ENCODE data around the gene CES1.
"Not testable (repeated sequence)": the region's sequence is repeated elsewhere in the genome, so short reads cannot be mapped to it uniquely, and the experiment has no call there.

Gene CES1

GRCh38 chr16:55830658-55831294 lies 2.1 kb downstream of the CES1 start:
- DNase-seq (ENCODE audit: low spot score) = no peak

DNA sequence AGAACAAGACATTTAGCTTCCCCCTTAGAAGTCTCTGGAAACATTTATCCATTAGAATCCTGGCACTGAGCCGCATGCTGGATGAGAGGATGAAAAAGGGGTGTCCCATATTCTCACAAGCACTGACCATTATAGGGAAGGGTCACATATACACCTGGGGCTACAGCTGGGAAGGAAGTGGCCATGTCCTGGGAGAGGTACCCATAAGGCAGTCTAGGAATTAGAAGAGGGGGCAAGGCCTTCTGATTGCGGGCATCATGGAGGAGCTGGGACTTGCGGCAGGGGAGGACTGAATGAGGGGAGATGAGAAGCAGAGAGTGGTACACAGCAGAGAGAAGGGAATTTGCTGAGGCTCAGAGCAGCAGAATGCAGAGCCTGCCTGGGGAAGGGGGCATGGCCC lies 3.7 kb downstream of the CES1 start:
- DNase-seq (ENCODE audit: low spot score) = not testable (repeated sequence)

DNA sequence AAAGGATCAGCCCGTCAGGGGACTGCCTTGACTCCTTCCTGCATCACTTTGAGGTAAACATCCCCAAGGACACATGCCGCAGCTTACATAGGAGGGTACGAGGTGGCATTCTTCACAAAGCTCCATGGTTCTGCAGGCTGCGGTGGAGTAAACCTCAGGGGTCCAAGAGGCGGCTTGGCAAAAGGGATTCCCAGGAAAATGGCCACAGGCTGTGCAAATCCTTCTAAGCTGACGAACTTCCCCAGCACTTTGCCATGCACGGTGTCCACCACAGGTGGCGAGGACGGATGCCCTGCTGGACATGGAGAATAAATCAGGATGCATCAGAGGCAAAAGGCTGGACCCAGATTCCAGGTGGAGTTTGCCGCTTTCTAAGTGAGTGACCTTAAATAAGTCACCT lies 4.2 kb downstream of the CES1 start:
- no peak for DNase-seq (ENCODE audit: low spot score)

DNA sequence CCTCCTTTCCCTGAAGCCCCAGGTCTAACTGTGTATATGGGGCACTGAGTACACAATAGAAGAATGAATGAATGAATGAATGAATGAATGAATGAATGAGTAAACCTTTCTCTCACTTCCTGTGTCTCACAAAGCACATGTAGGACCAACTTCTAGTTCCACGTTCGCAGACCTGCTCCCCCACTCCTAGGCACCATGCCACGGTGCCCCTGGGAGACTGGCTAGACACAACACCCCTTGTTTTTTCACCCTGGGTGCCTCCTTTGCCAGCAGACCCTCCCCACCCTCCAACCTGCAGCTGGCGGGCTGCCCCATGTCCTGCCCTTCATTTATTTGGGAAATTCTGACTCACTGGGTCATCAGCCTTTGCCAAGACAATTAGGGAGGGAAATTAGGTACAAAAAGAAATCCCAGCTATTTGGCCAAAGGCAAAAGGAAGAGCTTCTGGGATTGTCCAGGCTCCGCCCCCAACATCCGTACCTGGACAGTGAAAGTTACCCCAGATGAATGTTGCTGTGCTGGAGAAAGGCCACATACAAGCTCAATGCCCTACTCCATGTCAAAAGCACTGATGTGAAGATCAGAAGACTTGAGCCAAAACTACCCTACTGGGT lies 7.7 kb downstream of the CES1 start:
- no peak for DNase-seq (ENCODE audit: low spot score)

DNA sequence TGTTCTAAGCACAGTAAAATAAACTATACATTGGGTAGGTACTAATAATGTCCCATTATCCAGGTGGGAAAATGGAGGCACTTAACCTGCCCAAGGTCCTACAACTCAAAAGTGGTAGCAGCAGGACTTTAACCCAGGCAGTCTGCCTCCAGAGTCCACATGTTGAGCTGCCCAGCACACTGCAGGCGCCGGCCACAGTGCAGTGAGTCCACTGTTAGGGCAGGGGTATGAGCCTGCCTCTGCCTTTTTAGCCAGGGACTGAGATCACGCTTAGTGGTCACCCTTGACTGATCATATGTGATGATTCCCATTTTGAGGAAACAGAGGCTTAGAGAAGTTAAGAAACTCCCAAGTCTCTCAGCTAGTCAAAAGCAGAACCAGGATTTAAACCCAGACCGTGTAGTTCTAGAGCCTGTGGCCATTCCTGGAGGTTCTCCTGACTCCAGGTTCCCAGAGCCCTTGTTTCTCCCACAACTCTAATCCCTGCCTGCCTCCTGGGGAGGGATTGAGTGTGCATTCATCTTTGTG lies 8.4 kb downstream of the CES1 start:
- DNase-seq (ENCODE audit: low spot score) = no peak

- no peak for DNase-seq (ENCODE audit: low spot score)
Observed at GRCh38 chr16:55822280-55822810, 10.6 kb downstream of the CES1 start.

GRCh38 chr16:55821210-55821609 lies 11.7 kb downstream of the CES1 start:
- DNase-seq (ENCODE audit: low spot score) = no peak

GRCh38 chr16:55820615-55821014 lies 12.3 kb downstream of the CES1 start:
- DNase-seq (ENCODE audit: low spot score) = no peak

DNA sequence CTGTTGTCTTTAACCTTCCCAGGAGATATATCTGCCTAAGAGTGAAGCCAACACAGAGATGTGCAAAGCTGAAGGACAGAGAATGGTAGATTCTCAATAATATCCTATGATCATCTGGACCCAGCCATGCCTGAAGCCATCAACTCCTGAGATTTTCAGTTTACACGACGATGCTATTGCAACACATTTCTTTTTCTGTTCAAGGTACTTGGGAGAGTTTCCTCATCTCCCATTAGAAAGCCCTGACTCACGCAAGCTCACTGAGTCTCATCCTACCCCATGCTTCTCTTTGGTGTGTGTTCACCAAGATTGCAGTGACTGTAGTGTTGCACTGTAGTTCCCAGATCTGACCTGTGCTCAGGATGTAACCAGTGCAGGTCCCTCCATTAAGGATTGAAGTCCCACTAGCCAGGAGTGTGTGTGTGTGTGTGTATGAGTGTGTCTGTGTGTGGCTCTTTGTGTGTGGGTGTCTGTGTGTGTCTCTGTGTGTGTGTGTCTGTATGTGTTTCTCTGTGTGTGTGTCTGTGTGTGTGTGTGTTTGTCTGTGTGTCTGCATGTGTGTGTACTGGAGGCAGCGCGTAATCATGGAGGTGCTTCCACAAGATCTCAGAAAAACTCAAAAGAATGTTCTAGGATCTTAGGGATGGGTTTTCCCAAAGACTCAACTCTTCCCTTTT lies 15.5 kb downstream of the CES1 start:
- no peak for DNase-seq (ENCODE audit: low spot score)

DNA sequence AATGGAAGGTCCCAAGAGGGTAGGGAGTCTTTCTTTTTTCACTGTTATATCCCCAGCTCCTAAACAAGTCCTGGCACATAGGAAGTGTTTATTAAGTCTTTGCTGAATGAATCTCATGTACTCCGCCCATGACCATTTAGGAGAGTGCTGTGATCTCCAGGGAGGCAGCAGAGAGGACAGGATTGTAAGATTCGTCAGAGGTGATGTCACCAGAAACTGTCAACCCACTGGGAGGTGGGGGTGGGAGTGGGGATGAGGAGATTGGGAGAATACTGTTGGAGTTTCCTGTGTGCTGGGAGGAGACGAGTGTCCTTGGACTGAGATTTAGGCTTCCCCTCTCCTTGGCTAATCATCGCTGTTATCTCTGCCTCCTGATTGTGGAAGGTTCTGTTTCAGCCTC lies 16.7 kb downstream of the CES1 start:
- DNase-seq (ENCODE audit: low spot score) = not testable (repeated sequence)

GRCh38 chr16:55815320-55815719 lies 17.6 kb downstream of the CES1 start:
- DNase-seq (ENCODE audit: low spot score) = no peak

DNA sequence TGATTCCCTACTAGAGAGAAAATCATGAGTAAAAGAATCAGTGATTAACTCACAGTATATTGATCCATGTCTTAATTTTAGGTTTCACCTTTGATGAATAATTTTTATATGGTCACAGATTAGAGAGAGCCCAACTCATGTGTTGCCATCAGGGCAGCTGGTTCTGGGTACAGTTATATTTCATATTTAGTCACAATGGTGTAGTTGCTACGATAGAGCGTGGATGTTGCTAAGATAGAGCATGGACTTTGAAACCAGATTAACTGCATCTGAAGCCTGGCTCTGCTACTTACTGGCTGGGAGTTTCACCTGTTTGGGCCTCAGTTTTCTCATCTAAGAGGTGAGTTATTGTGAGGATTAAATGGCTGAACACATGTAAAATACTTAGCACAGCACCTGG lies 18.7 kb downstream of the CES1 start:
- DNase-seq (ENCODE audit: low spot score) = not testable (repeated sequence)

GRCh38 chr16:55813730-55814129 lies 19.2 kb downstream of the CES1 start:
- not testable (repeated sequence) for DNase-seq (ENCODE audit: low spot score)

GRCh38 chr16:55812951-55813350 lies 19.9 kb downstream of the CES1 start:
- DNase-seq (ENCODE audit: low spot score) = no peak

DNA sequence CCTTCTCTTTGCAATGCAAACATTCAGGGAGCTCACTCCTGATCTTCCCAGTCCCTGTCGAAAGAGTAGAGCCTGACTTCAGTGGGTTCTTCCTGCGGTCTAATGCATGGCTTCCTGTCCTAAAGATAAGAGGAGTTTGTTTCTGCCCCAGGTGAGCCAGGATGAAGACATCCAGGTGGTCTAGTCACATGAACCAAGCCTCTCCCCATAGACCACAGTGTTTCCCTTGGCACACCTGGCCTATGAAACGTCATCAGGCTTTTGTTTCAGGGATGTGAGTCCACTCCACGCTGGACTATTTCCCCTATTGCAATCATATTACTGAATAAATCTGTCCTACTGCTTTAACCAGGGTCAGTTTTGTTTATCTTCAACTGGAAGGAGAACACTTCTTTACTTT lies 21.1 kb downstream of the CES1 start:
- no peak for DNase-seq (ENCODE audit: low spot score)

DNA sequence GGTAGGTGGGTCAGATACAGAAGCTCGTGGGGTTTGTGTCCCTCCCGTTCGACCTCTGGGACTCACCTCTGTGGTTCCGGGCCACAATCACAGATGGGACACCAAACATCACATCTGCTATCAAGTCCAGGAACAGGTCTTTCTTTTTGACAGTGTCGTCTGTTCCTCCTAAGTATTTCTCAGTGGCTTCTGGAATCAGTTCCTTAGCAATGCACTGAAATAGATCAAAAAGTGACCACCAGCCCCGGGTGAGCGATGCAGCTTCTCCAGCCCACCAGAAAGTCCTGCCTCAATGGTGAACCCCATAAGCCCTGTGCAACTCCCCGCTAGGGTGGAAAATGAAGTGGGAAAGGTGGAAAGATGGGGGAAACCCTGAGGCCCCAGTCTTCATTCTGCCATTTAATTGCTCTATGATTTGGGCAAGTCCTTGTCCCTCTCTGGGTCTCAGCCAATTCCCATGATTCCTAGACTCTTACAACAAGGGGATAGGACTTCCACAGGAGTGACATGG lies 22.4 kb downstream of the CES1 start:
- DNase-seq (ENCODE audit: low spot score) = no peak

DNA sequence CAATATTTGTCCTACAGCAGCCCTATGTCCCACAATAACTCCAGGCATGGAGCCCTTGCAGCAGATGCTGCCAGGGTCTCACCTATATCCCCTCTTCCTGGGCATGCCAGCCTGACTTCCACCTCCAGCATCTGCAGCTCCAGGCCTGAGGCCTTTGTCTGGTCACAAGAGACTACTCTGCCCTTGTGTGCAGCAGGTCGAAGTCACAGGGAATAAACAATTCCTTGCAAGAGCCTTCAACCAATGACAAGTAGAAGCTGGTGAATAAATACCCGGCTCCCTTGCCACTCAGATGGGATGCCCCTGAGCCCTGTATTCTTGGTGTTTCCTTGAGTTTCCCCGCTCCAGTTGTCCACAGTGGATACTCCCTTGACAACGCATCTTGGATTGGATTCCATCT lies 23.0 kb downstream of the CES1 start:
- DNase-seq (ENCODE audit: low spot score) = no peak

DNA sequence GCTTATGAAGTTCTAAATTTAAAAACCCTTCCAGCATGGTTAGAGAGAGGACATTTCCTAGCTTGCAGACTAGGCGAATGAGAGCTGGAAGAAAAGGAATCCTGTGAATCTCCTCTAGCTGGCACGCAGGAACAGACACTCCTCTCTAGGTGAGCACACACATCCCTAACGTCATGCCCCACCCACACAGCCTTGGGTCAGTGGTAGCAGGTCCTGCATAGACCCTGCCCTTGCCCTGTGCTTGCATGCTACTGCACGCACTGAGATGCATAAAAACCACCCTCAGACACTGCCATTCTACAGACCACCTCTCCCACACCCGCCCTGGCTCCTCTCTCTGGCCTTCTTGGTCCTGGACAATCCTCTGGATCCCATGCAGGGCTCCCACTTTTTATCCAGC lies 23.5 kb downstream of the CES1 start:
- DNase-seq (ENCODE audit: low spot score) = no peak

DNA sequence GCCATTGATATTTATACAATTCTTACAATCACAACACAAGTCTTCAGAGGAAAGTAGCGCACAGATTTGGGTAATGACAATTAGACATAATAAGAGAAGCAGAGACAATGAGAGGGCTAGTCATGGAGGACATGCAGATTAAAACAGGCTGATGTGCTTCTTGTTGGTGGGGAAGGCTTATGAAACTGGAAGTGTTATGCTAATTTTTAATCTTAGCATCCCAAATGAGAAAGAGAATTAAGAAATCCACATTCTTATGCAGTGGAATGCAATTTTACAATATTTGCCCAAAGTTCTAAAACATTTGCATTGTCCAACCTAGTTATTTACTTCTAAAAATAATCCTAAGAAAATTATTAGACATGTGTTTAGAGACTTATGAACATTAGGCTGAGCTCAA lies 24.6 kb downstream of the CES1 start:
- not testable (repeated sequence) for DNase-seq (ENCODE audit: low spot score)

GRCh38 chr16:55805104-55805503 lies 27.8 kb downstream of the CES1 start:
- DNase-seq (ENCODE audit: low spot score) = not testable (repeated sequence)

GRCh38 chr16:55803681-55804080 lies 29.2 kb downstream of the CES1 start:
- not testable (repeated sequence) for DNase-seq (ENCODE audit: low spot score)

DNA sequence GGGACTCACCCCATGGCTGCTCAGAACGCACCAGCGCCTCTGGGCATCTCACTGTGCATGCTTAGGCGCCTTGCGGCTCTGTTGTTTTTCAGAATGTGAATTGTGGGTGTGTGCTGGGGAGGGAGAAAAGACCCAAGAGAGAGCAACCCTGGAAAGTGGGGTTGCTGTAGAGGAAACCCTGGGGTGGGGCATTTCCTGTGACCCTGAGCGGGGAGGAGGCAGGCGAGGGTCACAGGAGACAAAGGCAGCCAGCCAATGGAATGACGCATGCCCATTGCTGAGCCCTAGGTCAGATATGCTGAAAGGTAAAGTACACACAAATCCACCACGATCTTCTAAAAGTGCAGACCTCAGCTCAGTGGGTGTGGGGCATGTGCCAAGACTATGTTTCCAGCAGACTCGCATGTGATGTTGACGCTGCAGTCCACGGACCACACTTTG lies 39.9 kb downstream of the CES1 start:
- DNase-seq (ENCODE audit: low spot score) = not testable (repeated sequence)

DNA sequence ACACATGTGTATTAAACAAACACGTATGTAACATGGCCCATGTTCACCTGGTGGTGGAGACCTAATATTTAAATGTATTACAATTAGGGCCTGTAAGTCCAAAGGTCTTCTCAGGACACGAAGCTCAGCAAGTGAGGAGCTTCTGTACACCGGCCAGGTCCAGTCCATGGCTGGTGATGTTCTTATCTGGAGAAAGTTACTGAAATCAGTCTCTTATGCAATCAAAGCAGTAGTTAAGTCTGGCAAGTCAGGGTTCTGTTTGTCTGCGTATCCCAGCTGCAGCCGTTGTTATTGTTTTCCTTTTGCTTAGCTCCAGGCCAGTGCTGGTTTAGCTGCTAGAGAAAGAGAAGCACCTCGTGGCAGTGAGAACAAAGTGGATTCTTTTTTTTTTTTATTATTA lies 41.4 kb downstream of the CES1 start:
- DNase-seq (ENCODE audit: low spot score) = not testable (repeated sequence)

Data from AG08396 (cell line).